NB4 (cell line): ENCODE data around the gene RAD51B.

Source experiments
- MYC ChIP-seq: IDR thresholded peaks from 2 replicates; pipeline ENCODE4 v1.6.1; 2011; ENCODE audit warnings: low read depth, low read length
- TF ChIP-seq, protein P1 (sequence below): IDR thresholded peaks from one replicate; pipeline ENCODE4 v1.5.1; 2012; ENCODE audit warnings: low read depth, low read length

DNA sequence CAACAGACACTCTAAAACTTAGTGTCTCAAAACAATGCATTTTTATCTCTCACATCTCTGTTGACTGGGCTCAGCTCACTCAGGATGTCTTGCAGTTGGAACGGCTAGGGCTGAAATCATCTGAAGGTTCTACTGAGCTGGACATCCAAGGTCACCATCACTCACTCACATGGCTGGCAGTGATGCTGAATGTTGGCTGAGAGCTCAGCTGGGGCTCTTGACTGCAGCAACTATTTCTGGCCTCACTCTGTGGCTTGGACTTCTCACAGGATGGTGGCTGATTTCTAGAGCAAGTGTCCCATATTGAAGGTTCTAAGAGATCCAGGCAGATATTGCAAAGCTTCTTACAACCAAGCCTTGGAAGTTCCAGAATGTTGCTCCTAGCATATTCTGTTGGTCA, 806.8 kb downstream of the RAD51B start:
- TF ChIP-seq, protein P1, sequence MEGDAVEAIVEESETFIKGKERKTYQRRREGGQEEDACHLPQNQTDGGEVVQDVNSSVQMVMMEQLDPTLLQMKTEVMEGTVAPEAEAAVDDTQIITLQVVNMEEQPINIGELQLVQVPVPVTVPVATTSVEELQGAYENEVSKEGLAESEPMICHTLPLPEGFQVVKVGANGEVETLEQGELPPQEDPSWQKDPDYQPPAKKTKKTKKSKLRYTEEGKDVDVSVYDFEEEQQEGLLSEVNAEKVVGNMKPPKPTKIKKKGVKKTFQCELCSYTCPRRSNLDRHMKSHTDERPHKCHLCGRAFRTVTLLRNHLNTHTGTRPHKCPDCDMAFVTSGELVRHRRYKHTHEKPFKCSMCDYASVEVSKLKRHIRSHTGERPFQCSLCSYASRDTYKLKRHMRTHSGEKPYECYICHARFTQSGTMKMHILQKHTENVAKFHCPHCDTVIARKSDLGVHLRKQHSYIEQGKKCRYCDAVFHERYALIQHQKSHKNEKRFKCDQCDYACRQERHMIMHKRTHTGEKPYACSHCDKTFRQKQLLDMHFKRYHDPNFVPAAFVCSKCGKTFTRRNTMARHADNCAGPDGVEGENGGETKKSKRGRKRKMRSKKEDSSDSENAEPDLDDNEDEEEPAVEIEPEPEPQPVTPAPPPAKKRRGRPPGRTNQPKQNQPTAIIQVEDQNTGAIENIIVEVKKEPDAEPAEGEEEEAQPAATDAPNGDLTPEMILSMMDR: no peak
- TF ChIP-seq MYC: no peak
